Left ventricle myocardium inferior (tissue), 1 donor: Measurements from ENCODE around the gene WNT2B. TPM values are rescaled to one million over a fixed set of nuclear protein-coding genes. Genes with fewer than 3 reads are reported as not detected.

ENCODE experiments used
- DNase-seq: peaks from one replicate; pipeline ENCODE4 v3.0.0-alpha.2; 2020
- H3K27ac ChIP-seq: fragments of 200-600 bp; replicated peaks from 2 replicates; pipeline ENCODE4 v1.8.0; 2021
- H3K27me3 ChIP-seq: fragments of 200-600 bp; 2 replicates; pipeline ENCODE4 v1.8.0; 2021; ENCODE audit warnings: low read depth
- H3K36me3 ChIP-seq: fragments of 200-600 bp; 2 replicates; pipeline ENCODE4 v1.8.0; 2021
- H3K4me1 ChIP-seq: fragments of 200-600 bp; 2 replicates; pipeline ENCODE4 v1.8.0; 2021
- H3K4me3 ChIP-seq: fragments of 200-600 bp; 2 replicates; pipeline ENCODE4 v1.8.0; 2021; ENCODE audit warnings: mild to moderate bottlenecking, moderate library complexity
- H3K9me3 ChIP-seq: fragments of 200-600 bp; replicated peaks from 2 replicates; pipeline ENCODE4 v1.8.0; 2021
- intact Hi-C: fragments of 100-400 bp; cut with micrococcal nuclease; formaldehyde crosslinking; loops from one replicate; pipeline ENCODE4 v1.11.0; 2022
- total RNA-seq: library from RNA; stranded (reverse); fragmentation: NEBNext Ultra II Directional; extraction: Animal tissue kit (Norgen Biotek cat#: 25700); gene quantifications from one replicate; pipeline ENCODE4 v1.2.1, GENCODE V29; 2021
- TF ChIP-seq, protein P1 (sequence below): fragments of 200-600 bp; IDR thresholded peaks from 2 replicates; pipeline ENCODE4 v1.8.0; 2021; ENCODE audit warnings: antibody characterized with exemption, mild to moderate bottlenecking, borderline replicate concordance
- donor health status: DM: no; HTN: yes; CAD: no; lungs with severe emphysema.

WNT2B gene
- total RNA-seq, 1 donor from 2014 or later: 1.7 TPM

DNA sequence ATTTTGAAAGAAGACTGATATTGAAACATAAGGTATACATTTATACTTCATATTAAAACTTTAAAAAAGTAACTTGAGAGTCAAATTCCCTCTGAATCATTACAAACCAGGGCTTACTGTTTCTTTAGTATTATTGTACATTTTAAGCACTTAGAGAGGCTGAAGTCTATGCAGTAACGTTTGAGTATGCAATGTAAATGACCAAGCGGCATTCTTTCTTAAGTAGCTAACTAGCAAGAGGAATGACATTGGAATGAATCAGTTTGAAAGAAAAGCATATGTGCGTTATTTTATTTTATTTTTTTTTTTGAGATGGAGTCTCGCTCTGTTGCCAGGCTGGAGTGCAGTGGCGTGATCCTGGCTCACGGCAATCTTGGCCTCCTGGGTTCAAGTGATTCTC, 24.3 kb downstream of the WNT2B start:
- H3K27ac ChIP-seq: no peak overlapping the region
- TF ChIP-seq, protein P1, sequence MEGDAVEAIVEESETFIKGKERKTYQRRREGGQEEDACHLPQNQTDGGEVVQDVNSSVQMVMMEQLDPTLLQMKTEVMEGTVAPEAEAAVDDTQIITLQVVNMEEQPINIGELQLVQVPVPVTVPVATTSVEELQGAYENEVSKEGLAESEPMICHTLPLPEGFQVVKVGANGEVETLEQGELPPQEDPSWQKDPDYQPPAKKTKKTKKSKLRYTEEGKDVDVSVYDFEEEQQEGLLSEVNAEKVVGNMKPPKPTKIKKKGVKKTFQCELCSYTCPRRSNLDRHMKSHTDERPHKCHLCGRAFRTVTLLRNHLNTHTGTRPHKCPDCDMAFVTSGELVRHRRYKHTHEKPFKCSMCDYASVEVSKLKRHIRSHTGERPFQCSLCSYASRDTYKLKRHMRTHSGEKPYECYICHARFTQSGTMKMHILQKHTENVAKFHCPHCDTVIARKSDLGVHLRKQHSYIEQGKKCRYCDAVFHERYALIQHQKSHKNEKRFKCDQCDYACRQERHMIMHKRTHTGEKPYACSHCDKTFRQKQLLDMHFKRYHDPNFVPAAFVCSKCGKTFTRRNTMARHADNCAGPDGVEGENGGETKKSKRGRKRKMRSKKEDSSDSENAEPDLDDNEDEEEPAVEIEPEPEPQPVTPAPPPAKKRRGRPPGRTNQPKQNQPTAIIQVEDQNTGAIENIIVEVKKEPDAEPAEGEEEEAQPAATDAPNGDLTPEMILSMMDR: no peak
- no peak for DNase-seq
- no peaks in the 10 kb centered on the region for H3K27me3 ChIP-seq
- peaks cover 47% of the 10 kb centered on the region for H3K4me1 ChIP-seq
- intact Hi-C loops: no loop called here
- no peak overlapping the region for H3K4me3 ChIP-seq
- no peaks in the 10 kb centered on the region for H3K9me3 ChIP-seq
- H3K36me3 ChIP-seq: peaks cover 12% of the 10 kb centered on the region

DNA sequence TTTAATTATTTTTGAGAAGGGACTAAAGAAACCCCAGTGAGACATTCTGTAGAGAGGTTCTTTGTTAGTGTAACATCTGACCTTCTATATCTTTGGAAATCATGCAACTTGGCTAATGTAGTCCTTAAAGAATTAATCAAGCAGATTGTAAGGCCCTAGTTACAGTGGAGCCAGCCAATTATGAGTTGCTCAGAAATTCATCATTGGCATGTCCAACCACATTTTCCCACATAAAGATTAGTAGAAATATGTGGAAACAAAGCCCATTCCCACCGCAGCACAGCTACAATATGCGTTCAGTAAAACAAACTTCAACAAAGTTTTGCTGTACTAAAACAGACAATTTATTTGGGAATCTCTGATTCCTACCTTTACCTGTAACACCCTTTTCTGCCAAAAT, 27.8 kb downstream of the WNT2B start:
- TF ChIP-seq, protein P1: no peak
- no peaks in the 10 kb centered on the region for H3K9me3 ChIP-seq
- H3K4me3 ChIP-seq: no peak overlapping the region
- H3K27ac ChIP-seq: no peak overlapping the region
- no peaks in the 10 kb centered on the region for H3K27me3 ChIP-seq
- no peak for DNase-seq
- intact Hi-C loops: no loop called here
- H3K36me3 ChIP-seq: peaks cover 25% of the 10 kb centered on the region
- H3K4me1 ChIP-seq: peaks cover 46% of the 10 kb centered on the region

DNA sequence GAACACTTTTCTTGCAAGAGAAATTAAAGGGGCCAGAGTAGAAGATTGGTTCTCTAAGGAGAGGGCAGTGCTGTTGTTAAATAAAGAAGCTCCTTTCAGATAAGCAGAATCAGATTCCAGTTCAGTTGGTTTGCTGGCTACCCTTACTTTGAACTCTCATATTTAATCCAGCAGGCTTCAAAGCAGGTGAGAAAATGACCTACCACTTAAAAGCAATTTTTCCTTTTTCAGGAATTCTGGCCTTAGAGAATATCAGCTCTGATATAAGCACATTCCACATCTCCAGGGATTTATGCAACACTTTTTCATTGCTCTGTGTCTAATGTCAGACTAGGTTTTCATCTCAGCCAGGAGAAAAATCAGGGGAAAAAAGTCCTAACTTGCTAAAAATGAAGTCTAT, 28.7 kb downstream of the WNT2B start:
- Histone ChIP-seq H3K4me3 (no peak overlapping the region), H3K9me3 (no peaks in the 10 kb centered on the region), H3K4me1 (peaks cover 38% of the 10 kb centered on the region), H3K27ac (no peak overlapping the region), H3K27me3 (no peaks in the 10 kb centered on the region), H3K36me3 (peaks cover 34% of the 10 kb centered on the region)
- TF ChIP-seq, protein P1: no peak
- DNase-seq: no peak
- intact Hi-C loops: no loop called here

DNA sequence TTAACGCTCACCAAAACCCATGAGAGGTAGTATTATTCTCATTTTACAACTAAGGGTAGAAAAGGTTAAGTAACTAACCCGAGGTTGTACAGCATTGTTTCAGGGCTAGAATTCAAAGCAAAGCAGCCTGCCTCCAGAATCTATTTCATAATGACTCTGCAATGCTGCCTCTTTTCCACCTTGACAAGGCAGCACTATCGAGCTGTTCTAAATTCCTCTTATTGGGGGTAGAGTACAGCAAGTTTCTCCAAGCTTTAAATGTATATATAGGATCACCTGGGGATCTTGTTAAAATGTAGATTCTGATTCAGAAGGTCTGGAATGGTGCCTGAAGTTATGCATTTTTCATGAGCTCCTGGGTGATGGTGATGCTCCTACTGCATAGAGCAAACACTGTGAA, 30.1 kb downstream of the WNT2B start:
- H3K4me1 ChIP-seq: peaks cover 35% of the 10 kb centered on the region
- no peak overlapping the region for H3K4me3 ChIP-seq
- TF ChIP-seq, protein P1: no peak
- no peaks in the 10 kb centered on the region for H3K27me3 ChIP-seq
- H3K9me3 ChIP-seq: no peaks in the 10 kb centered on the region
- no peak overlapping the region for H3K27ac ChIP-seq
- no peak for DNase-seq
- H3K36me3 ChIP-seq: peaks cover 31% of the 10 kb centered on the region
- intact Hi-C loops: no loop called here

DNA sequence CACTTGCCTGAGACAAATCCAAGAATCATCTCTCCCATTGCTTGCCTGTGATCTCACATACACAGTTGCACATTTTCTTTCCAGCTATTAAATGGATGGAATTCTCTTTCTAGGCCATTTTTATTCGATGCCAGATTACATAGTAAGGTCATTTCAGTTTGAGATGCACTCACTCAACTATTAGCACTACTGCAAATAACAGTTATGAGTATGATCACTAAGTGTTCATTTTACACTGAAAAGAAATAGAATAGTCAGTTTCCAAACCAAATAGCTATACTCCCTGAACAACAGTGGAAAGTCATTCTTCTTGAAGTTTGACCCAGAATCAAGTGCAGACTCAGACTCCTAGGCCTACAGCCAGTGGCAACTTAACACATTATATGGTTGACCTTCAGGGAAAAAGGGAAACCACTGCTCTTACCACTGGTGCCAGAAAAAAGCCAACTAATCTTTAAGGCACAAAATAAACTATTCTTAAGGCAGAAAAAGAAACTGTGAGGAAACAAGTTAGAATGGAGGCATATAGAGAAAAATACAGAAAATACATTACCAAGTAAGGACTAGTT, 31.5 kb downstream of the WNT2B start:
- no peak for DNase-seq
- H3K4me3 ChIP-seq: no peak overlapping the region
- intact Hi-C loops: no loop called here
- TF ChIP-seq, protein P1: no peak
- peaks cover 36% of the 10 kb centered on the region for H3K4me1 ChIP-seq
- peaks cover 30% of the 10 kb centered on the region for H3K36me3 ChIP-seq
- H3K27ac ChIP-seq: no peak overlapping the region
- no peaks in the 10 kb centered on the region for H3K27me3 ChIP-seq
- H3K9me3 ChIP-seq: no peaks in the 10 kb centered on the region

DNA sequence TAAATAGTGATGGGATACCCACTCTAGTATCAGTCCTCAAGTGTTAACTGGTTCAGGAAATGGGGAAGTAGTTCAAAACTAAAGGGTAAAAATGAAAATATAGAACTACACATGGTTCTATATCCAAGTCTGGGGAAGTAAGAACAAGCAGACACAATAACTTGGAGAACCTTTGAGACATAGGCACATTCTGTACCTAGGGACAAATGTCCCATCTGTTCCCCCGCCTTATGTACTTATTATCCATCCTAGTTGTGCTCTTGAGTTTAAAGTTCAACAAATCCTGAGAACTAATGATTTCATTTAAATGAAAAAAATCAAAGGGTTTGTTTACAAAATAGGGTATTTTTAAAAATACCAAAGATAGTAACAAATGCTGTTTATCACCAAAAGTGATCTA, 32.5 kb downstream of the WNT2B start:
- Histone ChIP-seq H3K27ac (no peak overlapping the region), H3K36me3 (peaks cover 30% of the 10 kb centered on the region), H3K4me1 (peaks cover 36% of the 10 kb centered on the region), H3K4me3 (no peak overlapping the region), H3K9me3 (no peaks in the 10 kb centered on the region), H3K27me3 (no peaks in the 10 kb centered on the region)
- TF ChIP-seq, protein P1: no peak
- intact Hi-C loops: no loop called here
- DNase-seq: no peak
